Lung (tissue), 16 donors: ENCODE data around the gene OMA1. TPM values are rescaled to one million over a fixed set of nuclear protein-coding genes. Genes with fewer than 3 reads are reported as not detected.

Experiments used
- ATAC-seq: fragments of 200-7000 bp; cut with Tn5 transposase; one replicate; pipeline ENCODE4 v1.9.1; 2020; ENCODE audit warnings: moderate number of reproducible peaks; ENCODE audit not compliant: insufficient read depth, low FRiP score
- DNase-seq, 3 donors: peaks; one replicate each; pipeline ENCODE4 v3.0.0-alpha.2; 2013 to 2017
- H3K27ac ChIP-seq, 2 donors: one replicate each; pipeline ENCODE4 v1.5.1; 2013; ENCODE audit warnings: mild to moderate bottlenecking in 2 of 2, moderate library complexity in 2 of 2, control low read depth in 1 of 2, inconsistent platforms in 1 of 2, low read depth in 1 of 2, low read length in 1 of 2
- H3K27me3 ChIP-seq, 3 donors: one replicate each; pipeline ENCODE4 v1.5.1; 2013; ENCODE audit warnings: low read length in 2 of 3; ENCODE audit not compliant: control insufficient read depth in 3 of 3, insufficient read depth in 3 of 3
- H3K36me3 ChIP-seq, 4 donors: one replicate each; pipeline ENCODE4 v1.5.1; 2013; ENCODE audit warnings: low read length in 4 of 4, mild to moderate bottlenecking in 1 of 4, moderate library complexity in 1 of 4; ENCODE audit not compliant: control insufficient read depth in 4 of 4, insufficient read depth in 4 of 4
- H3K4me1 ChIP-seq, 5 donors: one replicate each; pipeline ENCODE4 v1.5.1; 2013; ENCODE audit warnings: low read length in 5 of 5, mild to moderate bottlenecking in 2 of 5, moderate library complexity in 1 of 5; ENCODE audit not compliant: control insufficient read depth in 5 of 5, insufficient read depth in 5 of 5
- H3K4me3 ChIP-seq: one replicate; pipeline ENCODE4 v1.5.1; 2013; ENCODE audit warnings: mild to moderate bottlenecking, control low read depth, moderate library complexity
- H3K9ac ChIP-seq, 2 donors: one replicate each; pipeline ENCODE4 v1.5.1; 2013; ENCODE audit warnings: low read length in 2 of 2, control low read depth in 1 of 2; ENCODE audit not compliant: insufficient read depth in 1 of 2
- H3K9me3 ChIP-seq, 4 donors: one replicate each; pipeline ENCODE4 v1.5.1; 2013; ENCODE audit warnings: low read length in 3 of 4, mild to moderate bottlenecking in 1 of 4, moderate library complexity in 1 of 4; ENCODE audit not compliant: control insufficient read depth in 4 of 4, insufficient read depth in 3 of 4
- CTCF ChIP-seq: IDR thresholded peaks from 2 replicates; pipeline ENCODE4 v1.5.1; 2012; ENCODE audit warnings: mild to moderate bottlenecking; ENCODE audit errors: control extremely low read depth, extremely low read depth
- WGBS, 2 donors: extraction: QIAGEN DNeasy Blood & Tissue Kit; methylation state at CpG; one replicate each; pipeline ENCODE4 v1.1.7; 2013; 5-methylcytosine and 5-hydroxymethylcytosine counted together
- long read RNA-seq, 5 donors: transcript quantifications; one replicate each; lab custom pipeline, GENCODE V29; 2026
- polyA plus RNA-seq, 2 donors: library from polyadenylated mRNA; stranded (reverse); fragments of 200-250 nt; gene quantifications; one replicate each; pipeline ENCODE4 v1.2.1, GENCODE V29; 2013
- total RNA-seq, 2 donors: library from RNA; depleted of rRNA in 1 of 2; stranded (reverse); fragments of >200 nt in 1 of 2; gene quantifications; one replicate each; pipeline ENCODE4 v1.2.1, GENCODE V29; 2014 to 2021
- donor health status: control.
- donor health status: control.
- donor health status: Bipolar disorder and iron deficiency.
- donor health status: healthy.
- donor health status: DM: yes; HTN: yes; CAD: no.

The OMA1 gene
- 10 to 100 TPM; 28.3 to 52.1 TPM for total RNA-seq
- polyA plus RNA-seq = 10 to 100 TPM; 13.2 to 18.2 TPM
- long read RNA-seq, donor 1 = 0 reads
- long read RNA-seq, donor 2 = 0 reads
- long read RNA-seq, donor 3 = 0 reads
- long read RNA-seq, donor 4 = 0 reads
- long read RNA-seq, donor 5 = 0 reads

- peaks cover 2 to 47% (median 5%) of the 10 kb centered on the region in 5 donors for H3K4me1 ChIP-seq
- peak within 1 kb of the TSS; percentile 64 for H3K4me3 ChIP-seq
- DNase-seq (peak; percentile 98 to 99 (median 98)), ATAC-seq (peak; percentile 99)
- peak; percentile 94 for TF ChIP-seq CTCF
- no peaks in the 10 kb centered on the region for H3K36me3 ChIP-seq
- H3K9me3 ChIP-seq = no peaks in the 10 kb centered on the region
- peak within 1 kb of the TSS; percentile 86 to 97 for H3K9ac ChIP-seq
- peak within 1 kb of the TSS; percentile 94 to 100 for H3K27ac ChIP-seq
- H3K27me3 ChIP-seq = no peaks in the 10 kb centered on the region
- 2% methylated on average over 36 to 46 of the region's 46 CpGs for WGBS, 2 donors
Observed at GRCh38 chr1:58546520-58547308, at the start of gene OMA1. Gene OMA1 (minus strand): TSS chr1:58546726. CDS start chr1:58539294, 7,432 bp downstream.

- Histone ChIP-seq H3K4me1 (peaks cover 0 to 8% (median under 1%) of the 10 kb centered on the region in 5 donors), H3K9me3 (no peaks in the 10 kb centered on the region), H3K9ac (no peak overlapping the region), H3K27ac (no peak overlapping the region), H3K4me3 (no peak overlapping the region), H3K27me3 (no peaks in the 10 kb centered on the region), H3K36me3 (no peaks in the 10 kb centered on the region)
- no peak for TF ChIP-seq CTCF
- no peak for DNase-seq
- WGBS, 2 donors = 85 to 96% methylated on average over 1 of the region's 1 CpG
- ATAC-seq = no peak
Observed at GRCh38 chr1:58594546-58594945, 48.0 kb upstream of the OMA1 start.

- no peak for TF ChIP-seq CTCF
- Histone ChIP-seq H3K36me3 (no peaks in the 10 kb centered on the region), H3K27ac (peak overlapping the region in 1 of 2 donors; percentile 76), H3K27me3 (no peaks in the 10 kb centered on the region), H3K4me3 (no peak overlapping the region), H3K9me3 (no peaks in the 10 kb centered on the region), H3K9ac (no peak overlapping the region), H3K4me1 (peaks cover 0 to 17% (median 3%) of the 10 kb centered on the region in 5 donors)
- DNase-seq (peak; percentile 59 to 74 (median 71)), ATAC-seq (peak; percentile 73)
- WGBS, 2 donors = 45 to 64% methylated on average over 5 of the region's 5 CpGs
Observed at GRCh38 chr1:58592522-58593134, 46.1 kb upstream of the OMA1 start.
